NT2/D1 (cell line): Measurements from ENCODE around the gene GIPC2.

ENCODE experiments used
- SUZ12 ChIP-seq: IDR thresholded peaks from 2 replicates; pipeline ENCODE4 v1.6.1; 2011; ENCODE audit not compliant: insufficient read length, insufficient read depth; ENCODE audit errors: extremely low read depth
- YY1 ChIP-seq: IDR thresholded peaks from 2 replicates; pipeline ENCODE4 v1.6.1; 2011; ENCODE audit not compliant: insufficient read length, insufficient read depth
- ZNF274 ChIP-seq: IDR thresholded peaks from 2 replicates; pipeline ENCODE4 v1.6.1; 2011; ENCODE audit warnings: mild to moderate bottlenecking, low read depth, low read length

DNA sequence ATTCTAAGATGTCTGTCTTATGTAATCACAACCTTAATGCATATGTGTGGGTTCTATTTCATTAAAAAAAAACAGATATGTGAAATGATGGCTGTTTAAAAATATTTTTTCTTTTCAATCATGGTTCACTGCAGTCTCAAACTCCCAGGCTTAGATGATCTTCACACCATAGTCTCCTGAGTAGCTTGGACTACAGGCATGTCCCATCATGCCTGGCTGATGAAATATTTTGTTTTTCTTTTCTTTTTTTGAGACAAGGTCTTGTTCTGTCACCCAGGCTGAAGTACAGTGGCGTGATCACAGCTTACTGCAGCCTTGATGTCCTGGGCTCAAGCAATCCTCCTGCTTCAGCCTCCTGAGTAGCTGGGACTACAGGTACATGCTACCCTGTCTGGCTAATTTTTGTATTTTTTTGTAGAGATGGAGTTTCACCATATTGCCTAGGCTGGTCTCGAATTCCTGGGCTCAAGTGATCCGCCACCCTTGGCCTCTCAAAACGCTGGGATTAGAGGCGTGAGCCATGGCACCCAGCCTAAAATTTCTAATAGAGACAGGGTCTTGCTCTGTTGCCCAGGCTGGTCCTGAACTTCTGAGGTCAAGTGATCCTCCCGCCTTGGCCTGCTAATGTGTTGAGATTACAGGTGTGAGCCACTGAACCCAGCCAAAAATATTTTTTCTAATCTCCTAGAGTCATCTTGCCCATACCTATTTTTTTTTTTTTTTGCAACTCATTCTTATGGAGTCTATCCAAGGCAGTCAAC lies 67.6 kb downstream of the GIPC2 start:
- TF ChIP-seq ZNF274 = no peak
- TF ChIP-seq YY1 = no peak
- TF ChIP-seq SUZ12 = no peak
